HG03521 (cell line): ENCODE data around the gene DPYSL5.
A peak's percentile ranks its signal among the peaks of the same experiment; 100 is the strongest.
"Not testable (repeated sequence)": the region's sequence is repeated elsewhere in the genome, so short reads cannot be mapped to it uniquely, and the experiment has no call there.

Experiments used
- ATAC-seq: cut with Tn5 transposase; IDR thresholded peaks from one replicate; pipeline ENCODE4 v1.9.1; 2021; ENCODE audit warnings: mild to moderate bottlenecking, moderate library complexity; ENCODE audit not compliant: unreplicated experiment

Gene DPYSL5

GRCh38 chr2:26899500-26900164 lies 51.7 kb downstream of the DPYSL5 start:
- no peak for ATAC-seq

GRCh38 chr2:26900831-26901321 lies 52.9 kb downstream of the DPYSL5 start:
- no peak for ATAC-seq

- no peak for ATAC-seq
These were observed 53.6 kb downstream of the DPYSL5 start for GRCh38 chr2:26901326-26902183.

- no peak for ATAC-seq
These were observed 55.7 kb downstream of the DPYSL5 start for GRCh38 chr2:26903676-26904075.

- peak; percentile 46 for ATAC-seq
These were observed 56.9 kb downstream of the DPYSL5 start for GRCh38 chr2:26904839-26905238.

GRCh38 chr2:26905341-26906198 lies 57.6 kb downstream of the DPYSL5 start:
- ATAC-seq: no peak

- no peak for ATAC-seq
These were observed 59.5 kb downstream of the DPYSL5 start for GRCh38 chr2:26907416-26907815.

GRCh38 chr2:26910176-26910575 lies 62.2 kb downstream of the DPYSL5 start:
- no peak for ATAC-seq

- ATAC-seq: no peak
These were observed 64.3 kb downstream of the DPYSL5 start for GRCh38 chr2:26911911-26912861.

GRCh38 chr2:26913606-26913998 lies 65.7 kb downstream of the DPYSL5 start:
- no peak for ATAC-seq

- ATAC-seq: no peak
These were observed 66.2 kb downstream of the DPYSL5 start for GRCh38 chr2:26913999-26914658.

- no peak for ATAC-seq
These were observed 66.9 kb downstream of the DPYSL5 start for GRCh38 chr2:26914659-26915310.

GRCh38 chr2:26915316-26915715 lies 67.4 kb downstream of the DPYSL5 start:
- no peak for ATAC-seq

GRCh38 chr2:26916128-26916692 lies 68.3 kb downstream of the DPYSL5 start:
- ATAC-seq: no peak

- no peak for ATAC-seq
These were observed 69.4 kb downstream of the DPYSL5 start for GRCh38 chr2:26917135-26917836.

- no peak for ATAC-seq
These were observed 73.4 kb downstream of the DPYSL5 start for GRCh38 chr2:26921323-26921722.

- ATAC-seq: no peak
These were observed 74.7 kb downstream of the DPYSL5 start for GRCh38 chr2:26922405-26923188.

GRCh38 chr2:26923189-26923466 lies 75.2 kb downstream of the DPYSL5 start:
- not testable (repeated sequence) for ATAC-seq
